ENCODE measurements around the gene SEMA7A. TPM values are rescaled to one million over a fixed set of nuclear protein-coding genes. Genes with fewer than 3 reads are reported as not detected.
A peak's percentile ranks its signal among the peaks of the same experiment; 100 is the strongest.

Gene SEMA7A
- total and polyA plus RNA-seq, 9 of the 15 experiments (the other 6 are each of a cell fraction or from before 2014, with no cell fraction given) = 0.04 to 8.2 (median 5.4) TPM; not detected in 1

DNA sequence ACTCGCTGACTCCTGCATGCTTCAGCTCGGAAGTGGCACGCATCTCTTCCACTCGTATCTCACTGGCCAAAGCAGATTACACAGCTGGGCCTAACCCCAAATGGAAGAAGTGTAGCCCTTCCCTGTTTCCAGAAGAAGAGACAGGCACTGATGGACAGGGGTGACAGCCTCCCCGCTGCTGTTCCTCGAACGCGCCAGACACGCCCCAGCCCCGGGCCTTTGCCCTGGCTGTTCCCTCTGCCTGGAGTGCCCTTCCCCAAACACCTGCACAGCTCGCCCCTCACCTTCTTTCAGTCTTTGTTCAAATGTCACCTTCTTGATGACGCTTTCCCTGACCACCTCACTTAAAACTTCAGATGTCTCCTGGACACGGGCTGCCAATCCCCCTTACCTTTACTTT is 40.3 kb downstream of the SEMA7A start:
- H4K20me1 ChIP-seq (replicated peaks; ENCODE audit: control insufficient read depth, insufficient read depth, low read length) = no peaks in the 10 kb centered on the region
- H3K36me3 ChIP-seq (ENCODE audit: control insufficient read depth, insufficient read depth, low read length) = no peaks in the 10 kb centered on the region
- no peaks in the 10 kb centered on the region for H3K9me3 ChIP-seq (replicated peaks; ENCODE audit: control insufficient read depth, insufficient read depth, low read depth, low read length)
- FAIRE-seq (no peak), ATAC-seq (no peak), DNase-seq (ENCODE audit: extremely low read depth in 1 of 4, low spot score in 3 of 4) (no peak)
- H3K4me1 ChIP-seq (replicated peaks in 1 of 2; ENCODE audit: control insufficient read depth in 2 of 2, insufficient read depth in 2 of 2, low read length in 2 of 2) = peaks cover 60 to 79% of the 10 kb centered on the region in 2 experiments
- intact Hi-C loops (cut with micrococcal nuclease) (no loop called here), in situ Hi-C loops (cut with MboI) (no loop called here)
- no TSS peak for BruUV-seq (replicated peaks)
- ChIA-PET CTCF (ENCODE audit: low intra/inter-chr PET ratio) (no interaction called here), POLR2A (interaction anchor here (0.7 to 1.2 kb wide), 3 partner anchors 10 to 17 kb away, joined by 3 to 6 read pairs (median 4); no protein-coding TSS in a partner anchor)
- 83% methylated on average over 9 of the region's 13 CpGs for WGBS (ENCODE audit: insufficient coverage, low coverage, missing lambda C conversion rate)
- TF ChIP-seq HNRNPL (IDR thresholded peaks at IDR 0.05; ENCODE audit: low read depth, low read length) = no peak
- TF ChIP-seq, protein P1, sequence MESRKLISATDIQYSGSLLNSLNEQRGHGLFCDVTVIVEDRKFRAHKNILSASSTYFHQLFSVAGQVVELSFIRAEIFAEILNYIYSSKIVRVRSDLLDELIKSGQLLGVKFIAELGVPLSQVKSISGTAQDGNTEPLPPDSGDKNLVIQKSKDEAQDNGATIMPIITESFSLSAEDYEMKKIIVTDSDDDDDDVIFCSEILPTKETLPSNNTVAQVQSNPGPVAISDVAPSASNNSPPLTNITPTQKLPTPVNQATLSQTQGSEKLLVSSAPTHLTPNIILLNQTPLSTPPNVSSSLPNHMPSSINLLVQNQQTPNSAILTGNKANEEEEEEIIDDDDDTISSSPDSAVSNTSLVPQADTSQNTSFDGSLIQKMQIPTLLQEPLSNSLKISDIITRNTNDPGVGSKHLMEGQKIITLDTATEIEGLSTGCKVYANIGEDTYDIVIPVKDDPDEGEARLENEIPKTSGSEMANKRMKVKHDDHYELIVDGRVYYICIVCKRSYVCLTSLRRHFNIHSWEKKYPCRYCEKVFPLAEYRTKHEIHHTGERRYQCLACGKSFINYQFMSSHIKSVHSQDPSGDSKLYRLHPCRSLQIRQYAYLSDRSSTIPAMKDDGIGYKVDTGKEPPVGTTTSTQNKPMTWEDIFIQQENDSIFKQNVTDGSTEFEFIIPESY (CRISPR knock-in tag; IDR thresholded peaks at IDR 0.05) = 0 out of 2 replicates have a peak, but pooled peaks have one; percentile 57
- no peaks in the 10 kb centered on the region for H3K9me1 ChIP-seq (ENCODE audit: control insufficient read depth, insufficient read depth, low read length)
- no peak overlapping the region for H2AFZ ChIP-seq (ENCODE audit: low read depth, low read length)
- H3K79me2 ChIP-seq (ENCODE audit: control insufficient read depth, insufficient read depth, low read length) = no peaks in the 10 kb centered on the region
- H3K9ac ChIP-seq (ENCODE audit: insufficient read depth in 1 of 2, low read depth in 2 of 2, low read length in 2 of 2) = peak overlapping the region in 1 of 2 experiments; percentile 66; a peak in 1 of 4 replicates
- H3K27me3 ChIP-seq (ENCODE audit: control insufficient read depth in 2 of 2, insufficient read depth in 2 of 2, low read length in 2 of 2) = no peaks in the 10 kb centered on the region
- H3K4me2 ChIP-seq (ENCODE audit: insufficient read depth, low read length) = no peak overlapping the region
- no peak overlapping the region for H3K4me3 ChIP-seq
- H3K27ac ChIP-seq (ENCODE audit: extremely low read depth, low read depth, low read length) = no peak overlapping the region

DNA sequence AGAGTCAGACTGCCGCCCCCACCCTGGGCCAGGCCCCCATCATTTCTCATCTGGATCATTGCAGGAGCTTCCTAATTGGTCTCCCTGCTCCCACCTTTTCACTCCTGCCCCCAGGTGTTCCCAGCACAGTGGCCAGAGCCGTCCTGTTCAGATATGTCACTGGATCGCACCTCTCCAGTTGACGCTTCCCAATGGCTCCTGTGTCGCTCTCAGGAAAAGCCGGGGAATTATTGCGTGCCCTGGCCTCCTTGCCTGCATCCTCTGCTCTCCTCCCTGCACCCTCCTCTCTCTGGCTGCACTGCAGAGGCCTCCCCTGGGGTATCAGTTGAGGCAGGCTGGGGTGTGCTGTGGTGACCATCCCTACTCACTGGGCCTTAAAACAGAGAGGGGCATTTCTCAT is 40.9 kb downstream of the SEMA7A start:
- H3K36me3 ChIP-seq (ENCODE audit: control insufficient read depth, insufficient read depth, low read length) = no peaks in the 10 kb centered on the region
- FAIRE-seq (no peak), ATAC-seq (no peak), DNase-seq (ENCODE audit: extremely low read depth in 1 of 4, low spot score in 3 of 4) (no peak)
- H3K4me3 ChIP-seq = no peak overlapping the region
- no peaks in the 10 kb centered on the region for H3K9me3 ChIP-seq (replicated peaks; ENCODE audit: control insufficient read depth, insufficient read depth, low read depth, low read length)
- no peaks in the 10 kb centered on the region for H3K79me2 ChIP-seq (ENCODE audit: control insufficient read depth, insufficient read depth, low read length)
- no peak overlapping the region for H3K27ac ChIP-seq (ENCODE audit: extremely low read depth, low read depth, low read length)
- no peak overlapping the region; the same call in 1 of the 2 replicates for H3K4me2 ChIP-seq (ENCODE audit: insufficient read depth, low read length)
- CTCF ChIA-PET (ENCODE audit: low intra/inter-chr PET ratio) = no interaction called here
- H3K4me1 ChIP-seq (replicated peaks in 1 of 2; ENCODE audit: control insufficient read depth in 2 of 2, insufficient read depth in 2 of 2, low read length in 2 of 2) = peaks cover 65 to 85% of the 10 kb centered on the region in 2 experiments
- no peak overlapping the region for H2AFZ ChIP-seq (ENCODE audit: low read depth, low read length)
- 95% methylated on average over 5 of the region's 7 CpGs for WGBS (ENCODE audit: insufficient coverage, low coverage, missing lambda C conversion rate)
- no peaks in the 10 kb centered on the region for H3K27me3 ChIP-seq (ENCODE audit: control insufficient read depth in 2 of 2, insufficient read depth in 2 of 2, low read length in 2 of 2)
- H4K20me1 ChIP-seq (replicated peaks; ENCODE audit: control insufficient read depth, insufficient read depth, low read length) = no peaks in the 10 kb centered on the region
- POLR2A ChIA-PET = interaction anchor here (0.7 to 1.2 kb wide), 5 partner anchors 8 to 32 kb away, joined by 3 to 6 read pairs (median 4); no protein-coding TSS in a partner anchor
- in situ Hi-C loops (cut with MboI) (no loop called here), intact Hi-C loops (cut with micrococcal nuclease) (no loop called here)
- no TSS peak for BruUV-seq (replicated peaks)
- H3K9ac ChIP-seq (ENCODE audit: insufficient read depth in 1 of 2, low read depth in 2 of 2, low read length in 2 of 2) = peak overlapping the region in 1 of 2 experiments; percentile 66; a peak in 2 of 4 replicates
- H3K9me1 ChIP-seq (ENCODE audit: control insufficient read depth, insufficient read depth, low read length) = no peaks in the 10 kb centered on the region
- TF ChIP-seq SMARCA5 (IDR thresholded peaks at IDR 0.05) = no peak
- TF ChIP-seq TEAD2 (tag; IDR thresholded peaks at IDR 0.05) = 0 out of 2 replicates have a peak, but pooled peaks have one; percentile 37
- TF ChIP-seq, protein P2, sequence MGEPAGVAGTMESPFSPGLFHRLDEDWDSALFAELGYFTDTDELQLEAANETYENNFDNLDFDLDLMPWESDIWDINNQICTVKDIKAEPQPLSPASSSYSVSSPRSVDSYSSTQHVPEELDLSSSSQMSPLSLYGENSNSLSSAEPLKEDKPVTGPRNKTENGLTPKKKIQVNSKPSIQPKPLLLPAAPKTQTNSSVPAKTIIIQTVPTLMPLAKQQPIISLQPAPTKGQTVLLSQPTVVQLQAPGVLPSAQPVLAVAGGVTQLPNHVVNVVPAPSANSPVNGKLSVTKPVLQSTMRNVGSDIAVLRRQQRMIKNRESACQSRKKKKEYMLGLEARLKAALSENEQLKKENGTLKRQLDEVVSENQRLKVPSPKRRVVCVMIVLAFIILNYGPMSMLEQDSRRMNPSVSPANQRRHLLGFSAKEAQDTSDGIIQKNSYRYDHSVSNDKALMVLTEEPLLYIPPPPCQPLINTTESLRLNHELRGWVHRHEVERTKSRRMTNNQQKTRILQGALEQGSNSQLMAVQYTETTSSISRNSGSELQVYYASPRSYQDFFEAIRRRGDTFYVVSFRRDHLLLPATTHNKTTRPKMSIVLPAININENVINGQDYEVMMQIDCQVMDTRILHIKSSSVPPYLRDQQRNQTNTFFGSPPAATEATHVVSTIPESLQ (CRISPR knock-in tag; IDR thresholded peaks at IDR 0.05) = no peak
- TF ChIP-seq MYBL2 (IDR thresholded peaks at IDR 0.05; ENCODE audit: low read depth) = no peak
- no peak for TF ChIP-seq MYBL2 (CRISPR knock-in tag; IDR thresholded peaks at IDR 0.05; ENCODE audit: borderline replicate concordance)
- TF ChIP-seq SRSF3 (IDR thresholded peaks at IDR 0.05; ENCODE audit: insufficient read depth, low read length) = no peak
- TF ChIP-seq, protein P3, sequence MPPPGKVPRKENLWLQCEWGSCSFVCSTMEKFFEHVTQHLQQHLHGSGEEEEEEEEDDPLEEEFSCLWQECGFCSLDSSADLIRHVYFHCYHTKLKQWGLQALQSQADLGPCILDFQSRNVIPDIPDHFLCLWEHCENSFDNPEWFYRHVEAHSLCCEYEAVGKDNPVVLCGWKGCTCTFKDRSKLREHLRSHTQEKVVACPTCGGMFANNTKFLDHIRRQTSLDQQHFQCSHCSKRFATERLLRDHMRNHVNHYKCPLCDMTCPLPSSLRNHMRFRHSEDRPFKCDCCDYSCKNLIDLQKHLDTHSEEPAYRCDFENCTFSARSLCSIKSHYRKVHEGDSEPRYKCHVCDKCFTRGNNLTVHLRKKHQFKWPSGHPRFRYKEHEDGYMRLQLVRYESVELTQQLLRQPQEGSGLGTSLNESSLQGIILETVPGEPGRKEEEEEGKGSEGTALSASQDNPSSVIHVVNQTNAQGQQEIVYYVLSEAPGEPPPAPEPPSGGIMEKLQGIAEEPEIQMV (tag; conservative IDR thresholded peaks at IDR 0.05; ENCODE audit: low read depth) = peak; percentile 61; the same call in 1 of the 2 replicates

Measured in K562 (cell line).